ENCODE results near the gene LEMD2.
A peak's percentile ranks its signal among the peaks of the same experiment; 100 is the strongest.

The LEMD2 gene

DNA sequence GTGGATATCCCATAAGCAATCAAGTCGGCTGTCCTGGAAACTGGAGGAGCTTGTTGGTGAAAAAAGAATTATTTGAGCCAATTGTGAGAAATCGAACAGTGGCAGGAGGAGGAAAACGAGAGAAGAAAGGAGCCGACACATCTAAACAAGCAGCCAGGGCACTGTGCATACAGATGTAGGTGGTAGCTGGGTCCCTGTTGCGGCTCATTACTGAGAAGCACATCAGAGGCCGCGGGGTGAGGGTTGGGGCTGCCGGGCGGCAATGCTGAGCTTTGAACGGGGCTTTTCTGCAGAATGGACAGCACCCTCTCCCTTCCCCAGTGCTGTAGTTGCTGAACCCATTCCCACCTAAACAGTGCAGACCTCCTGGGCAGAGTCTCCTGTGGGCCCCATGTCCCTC, 4.1 kb upstream of the LEMD2 start:
- DNase-seq = no peak

DNA sequence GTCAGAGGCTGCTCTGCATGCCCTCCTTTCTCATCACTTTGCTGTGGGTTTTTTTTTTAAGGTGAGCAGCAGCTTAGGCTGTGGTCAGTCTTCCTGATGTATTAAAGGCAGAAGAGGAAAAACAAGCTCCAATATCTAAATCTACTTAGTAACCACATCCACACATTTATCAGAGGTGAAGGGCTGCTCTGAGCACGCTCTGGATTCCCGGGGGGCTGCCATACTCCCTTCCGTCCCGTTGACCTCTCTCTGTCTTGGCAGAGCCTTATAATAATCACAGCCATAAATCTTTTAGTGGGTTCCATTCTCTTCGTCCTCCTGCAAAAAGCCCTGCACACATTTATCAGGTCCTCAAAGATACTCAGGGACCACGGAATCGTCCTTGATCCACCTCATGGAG, 2.7 kb upstream of the LEMD2 start:
- no peak for DNase-seq

DNA sequence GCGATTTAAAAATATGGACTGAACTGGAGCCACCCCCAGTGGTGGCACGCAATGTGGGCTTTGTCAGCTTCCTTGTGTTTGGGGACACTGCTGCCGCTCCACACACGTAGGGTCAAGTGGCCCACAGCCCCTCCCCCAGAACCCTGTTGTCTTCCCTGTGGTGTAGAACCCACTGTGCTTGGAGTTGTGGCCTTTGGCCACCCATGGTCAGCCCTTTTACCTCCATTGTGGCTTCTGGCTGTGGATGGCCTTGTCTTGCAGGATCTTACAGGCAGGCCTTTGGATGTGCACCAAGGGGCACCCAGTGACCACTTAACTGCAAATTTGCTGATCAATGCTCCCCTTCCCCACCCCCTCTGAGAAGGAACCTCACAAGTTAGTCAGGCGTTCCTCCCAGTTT, 2.0 kb upstream of the LEMD2 start:
- DNase-seq = no peak

DNA sequence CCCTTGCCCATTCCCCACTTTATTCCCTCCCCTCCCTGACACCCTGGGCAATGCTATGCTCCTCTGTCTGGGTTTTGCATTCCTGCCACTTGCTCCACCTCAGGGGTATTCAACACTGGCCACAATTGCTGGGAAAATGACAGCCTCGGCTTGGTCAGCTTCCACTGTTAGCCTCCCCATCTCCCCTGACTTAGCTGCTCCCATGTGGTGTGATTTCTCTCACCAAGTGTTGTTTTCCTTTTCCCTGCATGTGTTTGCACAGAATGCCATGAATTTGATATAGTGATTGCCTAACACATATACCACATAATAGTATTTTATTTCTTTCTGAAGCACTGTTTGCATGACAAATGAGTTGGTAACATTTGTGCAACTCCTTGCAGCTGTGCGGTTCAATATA, 1.4 kb upstream of the LEMD2 start:
- no peak for DNase-seq

DNA sequence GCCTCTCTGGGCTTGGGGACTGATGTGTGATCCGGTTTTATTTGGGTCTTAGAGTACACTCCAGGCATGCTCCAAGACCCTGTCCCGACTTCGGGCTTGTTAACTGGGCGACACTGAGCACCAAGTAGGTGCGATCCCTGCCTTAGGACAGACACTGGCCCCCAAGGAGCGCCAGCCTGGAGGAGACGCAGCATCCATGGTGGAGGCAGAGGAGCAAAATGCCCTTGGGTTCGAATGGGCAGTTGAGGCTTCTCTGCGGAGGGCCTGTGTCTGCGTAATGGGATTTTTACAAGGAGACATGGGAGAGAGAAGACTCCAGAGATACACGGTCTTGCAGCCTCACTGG, 593 bp upstream of the LEMD2 start:
- no peak for DNase-seq

DNA sequence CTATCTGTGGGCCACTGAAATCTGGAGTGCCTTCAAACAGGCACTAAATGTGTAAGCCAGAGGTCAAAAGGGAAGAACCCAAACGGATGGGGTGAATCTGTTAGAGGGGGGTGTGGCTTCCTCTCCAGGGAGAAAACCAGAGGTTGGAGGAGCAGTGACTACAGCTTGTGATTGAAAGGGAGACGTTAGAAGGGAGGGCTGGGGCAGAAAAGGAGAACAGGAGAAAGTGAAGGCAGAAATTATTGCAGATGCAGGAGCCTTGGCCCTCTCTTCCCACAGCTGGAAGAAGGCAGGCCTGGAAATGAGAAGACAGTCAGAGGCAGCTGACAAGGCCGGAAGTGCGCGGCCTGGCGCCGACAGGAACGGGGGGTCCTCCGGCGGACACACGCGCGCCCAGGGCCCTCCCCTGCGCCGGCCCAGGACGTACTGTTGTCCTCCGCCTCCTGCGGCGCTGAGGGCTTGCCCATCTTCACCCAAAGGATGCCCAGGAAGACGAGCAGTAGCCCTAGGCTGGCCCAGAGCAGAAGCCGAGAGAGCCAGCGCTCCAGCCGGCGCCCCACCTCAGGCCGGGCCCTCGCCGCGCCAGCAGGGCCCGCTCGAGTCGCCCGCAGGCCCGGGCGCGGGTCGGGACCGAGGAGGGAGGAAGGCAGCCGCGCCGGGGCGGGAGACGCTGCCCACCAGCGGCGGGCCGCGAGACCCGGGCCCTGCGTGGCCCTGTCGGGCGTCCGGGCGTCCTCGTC, 806 bp downstream of the LEMD2 start:
- peak; percentile 92 for DNase-seq

DNA sequence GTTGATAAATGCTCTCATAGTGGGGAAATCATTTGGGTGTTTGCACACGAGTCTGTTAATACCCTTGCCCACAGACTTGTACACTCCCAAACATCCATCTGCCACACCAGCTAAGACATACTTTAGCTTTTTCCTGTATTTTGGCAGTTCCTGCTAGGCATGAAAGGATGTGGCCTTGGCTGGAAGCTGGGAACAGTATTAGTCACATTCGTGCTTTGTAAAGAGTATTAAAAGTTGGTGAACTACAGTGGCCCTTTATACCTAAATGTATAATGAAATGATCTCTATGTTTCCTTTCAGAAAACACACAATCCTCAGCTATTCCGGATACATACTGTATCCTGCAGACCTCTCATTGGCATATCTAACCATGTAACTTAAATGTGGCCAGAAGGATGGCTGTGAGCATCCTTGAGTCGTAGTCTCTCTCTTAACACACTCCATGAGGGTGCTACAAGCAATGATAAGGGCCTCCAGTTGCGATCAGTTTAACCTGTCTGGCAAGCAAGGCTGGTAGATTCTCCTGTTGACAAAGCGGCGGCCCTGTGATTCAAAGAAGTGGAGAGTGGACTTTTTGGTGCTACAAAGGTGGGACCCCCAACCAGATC, 1.5 kb downstream of the LEMD2 start:
- no peak for DNase-seq

DNA sequence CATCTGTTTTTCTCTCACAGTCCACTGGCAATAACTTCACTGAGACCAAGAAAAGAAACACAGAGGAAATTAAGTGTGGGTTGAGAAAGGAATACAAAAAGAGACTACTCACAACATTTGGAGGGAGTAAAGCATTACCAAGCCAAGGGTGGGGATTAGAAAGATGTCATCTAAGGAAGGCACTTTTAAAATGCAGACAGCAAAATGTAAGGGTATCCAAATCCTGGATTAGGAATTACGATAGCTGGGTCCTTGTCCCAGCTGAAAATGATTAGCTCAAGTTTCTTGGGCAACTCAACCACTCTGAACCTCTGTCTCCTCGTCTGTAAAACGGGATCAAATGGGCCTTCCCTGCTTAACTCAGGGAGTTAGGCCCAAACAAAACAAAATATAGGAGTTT, 2.2 kb downstream of the LEMD2 start:
- no peak for DNase-seq

DNA sequence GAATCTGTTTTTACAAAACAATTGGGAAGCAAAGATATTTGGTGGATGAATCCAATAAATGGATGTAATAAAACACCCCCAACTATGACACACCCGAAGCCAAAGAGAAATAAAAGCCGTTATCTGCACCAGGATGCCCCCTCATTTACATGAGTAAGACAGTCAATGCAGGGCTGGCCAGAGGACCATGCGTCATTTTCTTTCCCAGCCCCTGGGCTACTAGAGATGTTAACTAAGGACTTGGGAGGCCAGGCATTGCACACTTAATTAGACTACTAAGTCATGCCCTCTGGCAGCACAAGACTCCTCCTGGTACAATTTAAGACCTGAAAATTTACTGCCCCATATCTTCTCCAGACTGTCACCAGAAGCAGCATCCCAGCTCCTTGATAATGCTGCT, 3.2 kb downstream of the LEMD2 start:
- no peak for DNase-seq

DNA sequence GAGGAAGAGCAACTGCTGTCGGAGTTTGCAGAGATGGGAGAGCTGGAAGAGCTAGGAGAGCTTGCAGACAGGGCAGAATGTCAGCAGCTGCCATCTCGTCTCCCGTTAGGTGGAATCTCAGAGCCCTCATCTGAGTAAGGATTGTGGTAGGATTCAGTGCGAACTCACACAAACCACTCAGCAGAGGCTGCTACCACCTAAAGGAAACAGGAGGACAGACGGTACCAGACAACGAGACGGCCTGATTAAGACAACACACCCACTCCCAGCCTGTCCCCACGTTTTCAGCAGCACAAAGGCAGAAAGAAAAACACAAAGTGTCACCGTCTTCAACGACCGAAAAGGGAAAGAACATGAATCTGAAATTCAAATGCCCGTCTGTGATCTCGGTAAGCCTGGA, 4.1 kb downstream of the LEMD2 start:
- no peak for DNase-seq

DNA sequence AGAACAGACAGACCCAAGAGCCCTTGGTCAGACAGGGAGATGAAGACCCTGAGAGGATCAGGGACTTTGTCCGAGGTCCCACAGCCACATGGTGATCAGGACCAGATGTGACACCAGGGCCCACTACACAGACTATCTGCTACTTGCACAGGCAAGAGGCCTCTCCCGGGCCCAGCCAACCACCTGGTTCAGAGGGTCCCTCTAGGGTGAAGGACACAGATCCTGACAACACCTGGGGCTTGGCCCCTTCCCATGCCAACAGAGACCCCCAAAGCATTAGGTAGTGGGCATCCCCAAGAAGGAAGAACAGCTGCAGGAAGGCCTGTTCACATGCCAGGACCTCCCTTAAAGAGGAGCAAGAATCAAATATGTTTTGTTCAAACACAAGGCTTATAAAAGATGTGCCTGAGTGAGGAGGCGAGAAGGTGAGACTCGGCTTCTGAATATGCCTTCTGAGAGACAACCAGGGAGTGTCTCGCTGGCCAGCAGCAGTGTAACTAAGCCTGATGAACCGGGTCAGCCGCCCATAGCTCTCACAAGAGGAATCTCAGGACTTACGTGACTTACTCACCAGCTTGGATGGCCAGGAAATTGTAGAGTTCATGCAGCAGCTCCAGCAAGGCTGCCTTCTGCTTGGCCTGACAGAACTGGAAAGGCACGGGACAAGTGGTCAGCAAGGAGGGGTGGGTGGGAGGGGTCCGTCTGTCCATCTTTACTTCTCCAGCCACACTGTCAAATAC, 5.0 kb downstream of the LEMD2 start:
- no peak for DNase-seq

DNA sequence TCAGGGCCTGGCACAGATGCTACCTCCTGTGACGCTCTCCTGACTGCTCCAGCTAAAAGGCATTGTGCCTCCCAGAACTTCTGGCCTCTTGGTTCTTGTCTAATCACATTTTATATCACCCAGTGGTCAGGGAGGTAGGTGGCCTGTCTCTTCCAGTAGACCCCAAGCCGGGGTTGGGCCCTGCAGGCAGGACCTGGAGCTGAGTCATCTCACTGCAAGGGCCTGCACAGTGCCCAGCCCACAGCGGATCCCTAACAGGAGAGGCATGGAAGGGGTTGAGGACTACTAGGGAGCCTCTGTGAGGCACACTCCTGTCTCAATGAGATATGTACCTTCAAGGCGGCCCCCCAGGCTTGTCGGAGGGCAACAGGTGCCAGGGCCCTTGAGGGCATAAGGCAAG, 6.4 kb downstream of the LEMD2 start:
- no peak for DNase-seq

DNA sequence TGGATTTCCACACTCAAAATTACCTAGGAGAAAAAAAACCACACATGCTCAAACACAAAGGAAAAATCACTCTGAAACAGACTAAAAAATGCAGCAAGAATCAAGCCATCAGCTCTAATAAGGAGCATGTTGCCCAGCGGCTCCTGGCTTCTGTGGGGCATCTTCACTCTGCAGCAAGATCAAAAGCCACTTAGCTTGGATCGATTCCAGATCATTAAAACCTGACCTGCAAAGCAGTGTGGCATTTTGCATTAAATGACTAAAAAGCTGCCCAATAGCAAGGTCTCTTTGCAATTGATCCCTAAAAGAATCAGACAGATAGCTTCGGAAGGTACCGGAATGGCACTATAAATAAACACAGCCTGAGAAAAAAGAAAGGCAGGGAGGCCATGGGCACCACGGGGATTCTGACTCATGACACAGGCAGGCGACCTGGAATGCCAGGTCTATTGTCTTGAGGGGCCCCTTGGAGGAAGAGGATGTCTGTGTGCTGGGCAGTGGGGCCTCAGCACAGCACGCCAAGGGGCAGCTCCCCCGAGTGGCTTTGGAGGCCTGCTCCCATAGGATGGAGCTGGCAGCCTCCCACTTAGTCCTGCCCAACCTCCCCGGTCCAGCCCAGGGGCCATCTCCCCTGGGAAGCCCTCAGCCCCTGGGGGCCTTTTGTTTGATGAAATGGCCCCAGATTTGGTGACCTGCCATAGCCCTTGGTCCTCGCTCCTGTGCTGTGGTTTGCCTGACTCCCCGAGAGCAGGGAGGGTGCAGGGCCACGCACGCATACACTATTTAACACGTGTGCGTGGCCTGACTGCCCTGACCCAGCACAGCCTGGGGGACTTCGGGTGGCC, 7.6 kb downstream of the LEMD2 start:
- DNase-seq = no peak

DNA sequence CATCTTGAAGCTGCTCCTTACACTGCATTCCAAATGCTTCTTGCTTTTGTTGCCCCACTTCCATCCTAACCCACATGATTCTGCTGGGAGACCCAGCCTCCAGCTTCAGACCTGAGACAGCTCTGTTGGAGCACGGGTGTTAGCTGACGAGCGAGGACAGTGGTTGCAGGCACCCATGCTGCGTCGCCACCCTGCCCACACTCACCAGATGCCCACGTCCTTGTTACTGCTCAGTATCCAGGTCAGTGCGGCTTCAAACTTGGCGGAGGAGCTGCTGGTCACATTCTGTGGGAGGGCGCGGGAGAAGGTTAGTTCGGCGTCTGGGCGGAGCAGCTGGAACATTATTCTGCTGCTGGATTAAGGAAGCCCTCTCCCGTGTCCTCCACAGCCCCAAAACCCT, 9.0 kb downstream of the LEMD2 start:
- no peak for DNase-seq

DNA sequence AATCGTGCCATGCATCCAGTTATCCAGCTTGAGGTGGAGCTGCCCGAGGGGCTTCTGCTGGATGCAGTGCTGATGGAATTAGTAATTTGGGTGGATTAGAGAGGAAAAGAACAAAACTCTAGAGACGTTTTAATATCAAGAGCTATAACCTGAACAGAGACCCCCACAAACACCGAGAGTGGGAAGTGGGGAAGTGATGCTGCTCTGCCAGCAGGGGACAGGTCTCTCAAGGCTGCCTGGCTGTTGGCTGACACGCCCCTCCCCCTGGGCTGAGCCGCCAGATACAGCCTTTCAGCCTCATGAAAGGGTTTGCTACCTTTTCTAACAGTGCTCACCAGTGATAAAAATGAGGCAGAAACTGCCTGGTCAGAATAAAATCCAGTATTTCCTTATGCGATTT, 9.6 kb downstream of the LEMD2 start:
- no peak for DNase-seq

DNA sequence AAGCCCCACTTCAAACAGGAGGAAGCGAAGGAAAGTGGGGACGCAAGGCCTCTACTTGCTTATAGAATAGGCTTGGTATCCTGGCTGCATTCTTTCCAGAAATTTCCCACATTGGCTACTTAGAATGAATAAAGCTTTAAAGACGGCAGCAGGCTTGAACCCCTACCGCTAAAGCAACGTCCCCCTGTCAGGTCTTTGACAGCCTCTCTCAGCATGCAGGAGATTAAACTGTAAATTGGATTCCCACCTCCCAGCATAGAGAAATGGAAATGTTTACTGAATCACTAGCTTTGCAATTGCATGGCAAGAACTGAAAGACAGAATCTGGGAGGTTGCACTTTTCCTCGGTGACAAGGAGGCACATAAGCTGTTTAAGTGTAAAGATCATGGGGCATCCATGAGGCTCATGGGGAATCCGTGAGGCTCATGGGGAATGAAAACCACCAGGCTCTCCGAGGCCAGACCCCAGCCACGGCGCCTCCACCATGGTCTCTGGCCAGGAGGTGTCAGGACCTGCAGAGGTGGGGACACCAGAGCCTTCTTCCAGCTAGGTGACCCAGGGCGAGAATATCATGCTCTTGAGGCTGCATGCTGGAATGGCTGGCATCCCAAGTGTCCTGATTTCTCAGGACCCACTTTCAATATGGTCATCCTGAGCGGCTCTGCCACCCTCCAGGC, 10.3 kb downstream of the LEMD2 start:
- no peak for DNase-seq

DNA sequence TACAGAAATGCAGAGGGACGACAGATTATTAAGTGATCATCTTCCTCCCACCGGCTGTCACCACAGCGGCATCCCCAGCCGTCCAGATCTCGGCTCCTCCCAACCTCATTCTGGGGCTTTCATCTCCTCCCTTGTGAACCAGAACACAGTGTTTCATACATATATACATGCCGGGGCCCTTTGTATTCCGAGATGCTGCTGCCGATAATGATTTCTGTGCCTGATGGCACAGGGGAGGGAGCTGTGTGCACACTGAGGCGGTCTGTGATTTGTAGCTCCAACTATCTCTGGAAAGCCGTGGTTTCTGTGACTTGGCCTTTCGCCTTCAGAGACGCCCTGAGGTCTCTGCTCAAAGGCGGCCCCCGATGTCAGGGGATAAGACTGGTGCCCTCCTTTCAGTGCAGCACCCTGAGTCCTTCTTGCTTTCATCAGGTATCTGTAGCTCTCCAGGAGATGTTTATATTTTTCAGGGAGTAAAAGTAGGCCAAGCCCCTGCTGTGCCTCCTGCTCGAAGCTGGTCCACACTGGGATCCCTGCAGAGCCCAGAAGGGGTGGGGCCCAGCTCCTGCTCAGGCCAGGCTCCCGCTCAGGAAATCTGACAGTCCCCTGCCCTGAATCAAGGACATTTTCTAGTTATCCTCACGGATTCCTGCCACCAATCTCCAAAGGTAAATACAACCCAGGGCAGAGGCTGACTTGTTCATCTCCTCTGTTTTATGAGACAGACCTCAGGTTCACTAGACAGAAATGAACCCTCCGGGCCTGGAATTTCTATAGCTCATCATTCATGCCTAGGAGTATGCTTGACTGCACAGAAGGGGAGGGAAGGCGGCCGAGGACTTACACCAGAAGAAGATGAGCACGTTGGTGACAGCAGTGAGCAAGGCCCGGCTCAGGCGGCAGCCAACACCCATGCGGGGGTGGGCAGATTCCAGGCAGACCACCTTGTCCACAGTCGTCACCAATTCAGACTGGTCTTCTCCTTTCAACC, 11.2 kb downstream of the LEMD2 start:
- DNase-seq = no peak

DNA sequence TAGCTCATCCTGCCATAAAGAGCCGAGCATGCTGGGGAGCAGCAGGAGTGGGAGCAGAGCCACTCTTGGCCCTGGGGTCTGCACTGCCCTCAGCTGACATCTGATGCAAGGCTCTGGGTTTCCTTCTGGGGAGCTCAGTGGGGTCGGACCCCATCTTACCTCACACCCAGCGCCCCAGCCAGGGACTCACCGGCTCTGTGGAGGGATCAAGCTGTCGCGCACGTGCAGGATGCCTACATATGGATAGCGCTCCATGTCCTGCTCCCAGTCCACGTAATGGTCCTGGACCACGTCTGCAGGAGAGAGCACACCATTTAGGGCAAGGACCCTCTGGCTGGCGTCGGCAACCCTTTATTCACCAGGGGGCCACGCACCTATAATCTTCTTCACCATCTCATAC, 12.2 kb downstream of the LEMD2 start:
- no peak for DNase-seq

DNA sequence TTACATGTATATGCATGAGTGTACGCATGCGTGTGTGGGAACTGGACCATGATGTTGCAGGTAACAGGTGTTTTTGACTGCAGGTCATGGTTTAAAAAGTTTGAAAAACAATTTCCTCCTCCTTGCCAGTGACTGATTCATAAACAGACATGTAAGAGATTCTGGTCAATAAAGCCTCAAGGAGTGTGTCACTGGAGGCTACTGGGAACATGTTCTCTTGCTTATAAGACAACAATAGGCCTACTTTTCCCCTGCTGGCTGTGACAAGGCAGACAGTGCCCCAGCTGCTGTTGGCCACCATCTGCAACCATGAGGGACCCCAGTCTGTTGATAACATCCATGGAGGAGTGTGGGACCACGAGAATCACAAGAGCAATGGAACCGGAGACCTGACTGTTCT, 12.7 kb downstream of the LEMD2 start:
- DNase-seq = no peak

DNA sequence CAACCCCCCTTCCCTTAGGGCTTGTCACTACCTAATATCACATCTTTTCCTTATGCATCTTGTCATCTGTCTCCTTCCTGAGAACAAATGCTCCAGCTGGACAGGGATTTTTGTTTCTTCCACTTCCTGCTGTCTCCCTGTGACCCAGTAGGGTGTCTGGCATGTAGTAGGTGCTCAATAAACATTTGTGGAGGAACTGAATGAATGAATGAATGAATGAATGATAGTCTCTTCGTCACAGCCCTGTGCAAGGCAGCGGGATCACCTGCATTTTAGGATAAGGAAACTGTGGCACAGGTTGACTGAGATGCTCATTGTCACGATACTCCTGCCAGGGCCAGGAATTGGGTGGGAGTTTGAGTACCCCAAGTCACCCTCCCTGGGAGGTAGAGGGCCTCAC, 14.2 kb downstream of the LEMD2 start:
- no peak for DNase-seq

DNA sequence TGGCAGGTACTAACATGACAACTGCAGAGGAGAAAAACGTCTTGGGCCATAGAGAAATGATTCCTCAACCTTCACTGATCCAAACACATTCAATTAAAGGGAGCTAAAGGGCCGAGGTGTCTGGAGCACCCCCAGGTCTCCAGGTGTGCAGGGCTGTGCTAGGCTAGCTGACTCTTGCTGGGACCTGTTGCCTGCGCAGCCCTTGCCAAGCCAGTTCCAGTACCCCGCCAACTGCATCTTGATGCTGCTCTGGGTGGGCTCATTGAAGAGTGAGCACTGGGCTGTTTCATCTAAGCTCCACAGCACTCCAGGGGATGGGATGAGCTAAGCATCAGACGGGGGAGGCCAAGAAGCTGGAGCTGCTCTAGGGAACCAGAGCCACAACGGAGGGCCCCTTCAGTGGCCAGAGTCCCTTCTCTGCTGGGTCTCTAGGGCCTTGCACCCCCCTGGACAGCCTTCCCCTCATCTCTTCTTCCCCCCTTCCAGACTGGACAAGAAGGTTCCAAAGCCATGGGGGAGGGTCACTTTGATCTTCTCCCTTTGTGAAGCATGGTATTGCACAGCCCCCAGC, 15.9 kb downstream of the LEMD2 start:
- DNase-seq = no peak

Measured in suppressor macrophage treated with lipopolysaccharide for 4 hours (primary cell).